ENCODE data around the gene PTP4A2.

GRCh38 chr1:31857863-31858262, 80.3 kb downstream of the PTP4A2 start:
- no peak for TF ChIP-seq CTCF (IDR thresholded peaks at IDR 0.05)
- no peak for TF ChIP-seq POLR2A (IDR thresholded peaks at IDR 0.05)

All from lower leg skin (tissue), 3 donors.